Adrenal gland (tissue), 12 donors: Measurements from ENCODE around the gene SERPINA3. TPM values are rescaled to one million over a fixed set of nuclear protein-coding genes. Genes with fewer than 3 reads are reported as not detected.

Experiments used
- DNase-seq, 7 donors: peaks; one replicate each; pipeline ENCODE4 v3.0.0-alpha.2; 2019 to 2020
- H3K27ac ChIP-seq, 5 donors: fragments of 200-600 bp; sonication (generic) in 4 of 5; 1 replicate in 3 of 5; 2 replicates in 2 of 5; pipeline versions ENCODE4 v1.5.1 to v1.8.0; 2016 to 2020; ENCODE audit warnings: mild to moderate bottlenecking in 1 of 5
- H3K27me3 ChIP-seq: fragments of 200-600 bp; 2 replicates; pipeline ENCODE4 v1.8.0; 2021
- H3K36me3 ChIP-seq, 2 donors: fragments of 200-600 bp; replicated peaks in 1 of 2; 1 replicate in 1 of 2; 2 replicates in 1 of 2; pipeline versions ENCODE4 v1.5.1 to v1.8.0; 2018 to 2022
- H3K4me1 ChIP-seq, 2 donors: fragments of 200-600 bp; replicated peaks in 1 of 2; 1 replicate in 1 of 2; 2 replicates in 1 of 2; pipeline versions ENCODE4 v1.5.1 to v1.8.0; 2018 to 2021
- H3K4me3 ChIP-seq, 4 donors: fragments of 200-600 bp; sonication (generic) in 3 of 4; one replicate each; pipeline ENCODE4 v1.5.1; 2016 to 2018
- H3K9me3 ChIP-seq, 3 donors: fragments of 200-600 bp; sonication (generic) in 1 of 3; replicated peaks in 1 of 3; 1 replicate in 2 of 3; 2 replicates in 1 of 3; pipeline versions ENCODE4 v1.5.1 to v1.8.0; 2016 to 2021
- CTCF ChIP-seq, 6 experiments: fragments of 450-650 bp in 4 of 6; fragments of 200-600 bp in 2 of 6; sonication (generic) in 1 of 6; IDR thresholded peaks; 1 replicate in 5 of 6; 2 replicates in 1 of 6; pipeline versions ENCODE4 v1.5.1 to v1.8.0; 2016 to 2021; ENCODE audit warnings: antibody characterized with exemption in 6 of 6, mild to moderate bottlenecking in 2 of 6, moderate library complexity in 1 of 6
- POLR2A ChIP-seq, 2 donors: fragments of 450-650 bp; IDR thresholded peaks; one replicate each; pipeline ENCODE4 v1.6.1; 2017; ENCODE audit warnings: antibody characterized with exemption in 2 of 2, mild to moderate bottlenecking in 2 of 2, moderate library complexity in 1 of 2
- WGBS, 4 donors: extraction: QIAGEN DNeasy Blood & Tissue Kit in 2 of 4; methylation state at CpG; one replicate each; pipeline versions ENCODE4 v1.1.5 to v1.1.7; 2013 to 2017; 5-methylcytosine and 5-hydroxymethylcytosine counted together
- intact Hi-C, 2 donors: fragments of 100-400 bp; cut with DNase I; formaldehyde crosslinking; loops; one replicate each; pipeline versions ENCODE4 v1.14.1 to v1.15.0; 2022 to 2023
- polyA plus RNA-seq, 3 donors: library from polyadenylated mRNA; stranded (reverse); fragments of 200-250 nt in 2 of 3; fragments of 350-450 nt in 1 of 3; fragmentation: Illumina TruSeq in 1 of 3; extraction: RNeasy Lipid Tissue Mini Kit (QIAGEN cat#74804) in 1 of 3; gene quantifications; one replicate each; pipeline ENCODE4 v1.2.3, GENCODE V29; 2013 to 2014
- total RNA-seq, 9 donors: library from RNA; depleted of rRNA in 4 of 9; stranded (reverse); fragments of >200 nt in 4 of 9; fragments of 120-200 nt in 1 of 9; fragmentation: NEBNext Ultra II Directional in 1 of 9; extraction: Animal tissue kit (Norgen Biotek cat#: 25700) in 1 of 9; gene quantifications; one replicate each; pipeline versions ENCODE4 v1.1.0 to v1.2.4, GENCODE V29; 2013 to 2023
- donor health status: healthy with polysubstance abuse.
- donor health status: Bipolar disorder and iron deficiency.
- donor health status: DM: yes; HTN: yes; CAD: no.
- donor health status: DM: no; HTN: no; CAD: no.
- donor health status: DM: no; HTN: no; CAD: no.
- donor health status: DM: yes; HTN: yes; CAD: no.

The SERPINA3 gene
- total and polyA plus RNA-seq, 12 donors = 2.5 to 245 (median 34.0) TPM

GRCh38 chr14:94663965-94664704 is 51.9 kb downstream of the SERPINA3 start:
- no peaks in the 10 kb centered on the region for H3K4me1 ChIP-seq
- peak overlapping the region in 1 of 5 donors; percentile 20 for H3K27ac ChIP-seq
- intact Hi-C loops = no loop called here
- no peak overlapping the region for H3K4me3 ChIP-seq
- TF ChIP-seq CTCF (IDR thresholded peaks at IDR 0.05) (no peak), POLR2A (IDR thresholded peaks at IDR 0.05) (no peak)
- H3K27me3 ChIP-seq = no peaks in the 10 kb centered on the region
- peak in 1 of 7 donors; percentile 39 for DNase-seq
- no peaks in the 10 kb centered on the region for H3K9me3 ChIP-seq
- 74 to 83% (median 75%) methylated on average over 11 of the region's 11 CpGs for WGBS, 4 donors
- H3K36me3 ChIP-seq = no peaks in the 10 kb centered on the region

GRCh38 chr14:94665121-94665520 is 52.9 kb downstream of the SERPINA3 start:
- Histone ChIP-seq H3K27me3 (no peaks in the 10 kb centered on the region), H3K27ac (no peak overlapping the region), H3K4me1 (no peaks in the 10 kb centered on the region), H3K9me3 (no peaks in the 10 kb centered on the region), H3K4me3 (no peak overlapping the region), H3K36me3 (no peaks in the 10 kb centered on the region)
- whole genome bisulfite sequencing, 4 donors = 44 to 62% (median 57%) methylated on average over 4 of the region's 4 CpGs
- TF ChIP-seq CTCF (IDR thresholded peaks at IDR 0.05) (no peak), POLR2A (IDR thresholded peaks at IDR 0.05) (no peak)
- peak in 1 of 7 donors; percentile 35 for DNase-seq
- intact Hi-C loops = no loop called here

- no peak for DNase-seq
- no peak for TF ChIP-seq CTCF (IDR thresholded peaks at IDR 0.05)
- TF ChIP-seq POLR2A (IDR thresholded peaks at IDR 0.05) = no peak
Measured at GRCh38 chr14:94665544-94665943, 53.4 kb downstream of the SERPINA3 start.

DNA sequence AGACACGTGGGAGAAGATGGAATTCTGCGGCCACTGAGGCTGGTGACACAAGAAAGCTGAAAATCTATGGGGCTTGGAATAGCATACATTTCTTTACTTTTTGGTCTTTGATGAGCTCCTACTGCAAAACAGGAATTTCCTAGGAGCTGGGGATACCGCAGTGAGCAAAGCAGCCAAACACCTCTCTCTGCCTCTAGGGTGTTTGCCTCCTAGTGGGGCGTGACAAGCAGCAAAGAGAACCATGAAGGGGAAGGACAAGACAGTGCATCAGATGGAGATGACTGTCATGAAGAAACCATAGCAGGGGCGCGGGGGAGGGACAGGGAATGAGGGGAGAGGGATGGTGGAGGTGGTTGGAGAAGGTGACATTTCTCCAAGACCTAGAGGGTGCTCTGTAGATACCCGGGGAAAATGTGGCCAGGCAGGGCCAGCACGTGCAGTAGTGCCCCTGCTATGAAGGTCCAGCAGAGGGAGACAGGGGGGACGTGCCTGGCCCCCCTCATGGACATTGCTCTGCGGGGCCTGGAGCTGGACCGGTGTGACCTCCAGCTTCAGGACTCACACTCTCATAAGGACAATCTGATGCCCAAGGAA is 58.6 kb downstream of the SERPINA3 start:
- WGBS, 4 donors = 82 to 92% (median 88%) methylated on average over 8 to 11 of the region's 11 CpGs
- DNase-seq = no peak

More at GRCh38 chr14:94665544-94665943, 53.4 kb downstream of the SERPINA3 start:
- 68 to 85% (median 78%) methylated on average over 2 of the region's 2 CpGs for WGBS, 4 donors
- no peaks in the 10 kb centered on the region for H3K9me3 ChIP-seq
- H3K4me1 ChIP-seq = no peaks in the 10 kb centered on the region
- H3K4me3 ChIP-seq = no peak overlapping the region
- no peaks in the 10 kb centered on the region for H3K36me3 ChIP-seq
- H3K27me3 ChIP-seq = no peaks in the 10 kb centered on the region
- H3K27ac ChIP-seq = no peak overlapping the region
- intact Hi-C loops = no loop called here

More for the DNA sequence above, 58.6 kb downstream of the SERPINA3 start:
- intact Hi-C loops = no loop called here
- Histone ChIP-seq H3K4me1 (no peaks in the 10 kb centered on the region), H3K27me3 (no peaks in the 10 kb centered on the region), H3K4me3 (no peak overlapping the region), H3K27ac (no peak overlapping the region), H3K36me3 (no peaks in the 10 kb centered on the region), H3K9me3 (no peaks in the 10 kb centered on the region)
- TF ChIP-seq CTCF (IDR thresholded peaks at IDR 0.05) = no peak
- TF ChIP-seq POLR2A (IDR thresholded peaks at IDR 0.05) = no peak
